ENCODE data around the gene LCE4A.

Gene LCE4A

GRCh38 chr1:152745765-152746444 is 37.9 kb downstream of the LCE4A start:
- DNase-seq (ENCODE audit: low read depth in 2 of 2), result no peak

GRCh38 chr1:152747831-152748230 is 39.9 kb downstream of the LCE4A start:
- no peak for DNase-seq (ENCODE audit: low read depth in 2 of 2)

- DNase-seq (ENCODE audit: low read depth in 2 of 2), result no peak
Observed at GRCh38 chr1:152752225-152752624, 44.3 kb downstream of the LCE4A start.

- DNase-seq (ENCODE audit: low read depth in 2 of 2), result no peak
Observed at GRCh38 chr1:152753586-152753985, 45.6 kb downstream of the LCE4A start.

GRCh38 chr1:152756872-152757271 is 48.9 kb downstream of the LCE4A start:
- DNase-seq (ENCODE audit: low read depth in 2 of 2), result no peak

- no peak for DNase-seq (ENCODE audit: low read depth in 2 of 2)
Observed at GRCh38 chr1:152757747-152758146, 49.8 kb downstream of the LCE4A start, which contains the start of gene KPRP. KPRP (plus strand) TSS chr1:152758025; CDS start chr1:152759589, 1,564 bp downstream.

GRCh38 chr1:152758636-152759035 is 50.7 kb downstream of the LCE4A start:
- no peak for DNase-seq (ENCODE audit: low read depth in 2 of 2)

All from stimulated activated CD8-positive, alpha-beta memory T cell treated with anti-CD3 and anti-CD28 coated beads, Interleukin-7, amount 100 ng/mL, for 4 hours (primary cell).